H1 (cell line): ENCODE results near the gene RNPS1.

Source experiments
- EGR1 ChIP-seq: IDR thresholded peaks from 2 replicates; pipeline ENCODE4 v1.6.1; 2011; ENCODE audit warnings: low read depth, low read length, borderline replicate concordance
- HDAC6 ChIP-seq: IDR thresholded peaks from one replicate; pipeline ENCODE4 v1.7.1; 2012; ENCODE audit warnings: low read depth, mild to moderate bottlenecking, inconsistent platforms, low read length, moderate library complexity
- POLR2A ChIP-seq, 2 experiments: IDR thresholded peaks; 1 replicate in 1 of 2; 2 replicates in 1 of 2; pipeline ENCODE4 v1.6.1; 2011; ENCODE audit warnings: low read depth in 2 of 2, low read length in 2 of 2, mild to moderate bottlenecking in 2 of 2; ENCODE audit errors: control extremely low read depth in 1 of 2
- RFX5 ChIP-seq: IDR thresholded peaks from 2 replicates; pipeline ENCODE4 v1.6.1; 2011; ENCODE audit warnings: low read depth, low read length, improper control_type of control experiment, borderline replicate concordance
- SRF ChIP-seq: IDR thresholded peaks from 2 replicates; pipeline ENCODE4 v1.6.1; 2011; ENCODE audit warnings: mild to moderate bottlenecking, low read depth, low read length, moderate library complexity
- SUZ12 ChIP-seq: fragments of 200-600 bp; sonication (generic); IDR thresholded peaks from 2 replicates; pipeline ENCODE4 v1.6.1; 2012; ENCODE audit warnings: mild to moderate bottlenecking, inconsistent platforms, low read length, moderate library complexity, mixed read lengths
- TF ChIP-seq, protein P1 (sequence below), 3 experiments: IDR thresholded peaks; 1 replicate in 2 of 3; 2 replicates in 1 of 3; pipeline versions ENCODE4 v1.5.1 to v1.6.1; 2011; ENCODE audit warnings: low read length in 3 of 3, mild to moderate bottlenecking in 3 of 3, inconsistent platforms in 2 of 3, low read depth in 1 of 3, moderate library complexity in 1 of 3; ENCODE audit not compliant: insufficient read depth in 1 of 3; ENCODE audit errors: control extremely low read depth in 1 of 3

DNA sequence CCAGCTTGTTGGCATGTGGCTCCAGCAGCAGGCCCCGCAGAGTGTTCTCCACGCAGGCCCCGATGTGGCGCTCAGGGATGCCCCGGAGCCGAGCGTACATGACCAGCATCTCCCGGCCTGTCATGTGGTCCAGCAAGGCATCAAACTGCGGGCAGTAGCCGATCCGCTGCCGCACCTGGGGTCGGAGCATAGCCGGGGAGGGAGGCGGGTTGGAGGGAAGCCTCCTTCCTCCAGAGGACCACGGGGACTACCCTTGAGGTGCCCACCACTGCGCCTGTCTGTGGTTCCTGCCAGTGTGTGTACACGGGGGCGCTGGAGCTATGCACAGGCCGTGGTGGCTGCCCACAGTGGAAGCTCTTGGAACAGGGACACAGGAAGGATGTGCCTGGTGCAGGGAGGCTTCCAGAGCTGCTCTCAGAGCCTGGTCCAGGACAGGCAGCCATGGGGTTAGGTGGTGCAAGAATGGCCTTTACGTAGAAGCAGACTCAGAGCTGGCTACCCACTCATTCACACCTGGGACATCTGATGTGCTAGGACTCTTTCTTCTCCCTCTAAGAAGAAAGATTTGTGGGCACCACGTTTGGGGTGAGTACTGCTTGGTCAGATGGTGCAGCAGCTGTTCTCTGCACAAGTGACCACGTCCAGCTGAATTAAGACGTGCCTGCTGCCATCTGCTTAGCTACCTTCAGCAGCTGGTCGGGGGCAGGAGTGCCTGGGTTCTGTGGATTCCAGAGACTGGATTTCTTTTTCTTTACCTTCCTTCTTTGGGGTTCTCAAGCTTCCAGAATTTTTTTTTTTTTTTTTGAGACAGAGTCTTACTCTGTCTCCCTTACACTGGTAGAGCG lies 11.3 kb upstream of the RNPS1 start:
- TF ChIP-seq POLR2A (IDR thresholded peaks at IDR 0.05; ENCODE audit: control extremely low read depth in 1 of 2, low read depth in 2 of 2, low read length in 2 of 2), result no peak
- no peak for TF ChIP-seq EGR1
- TF ChIP-seq HDAC6, result no peak
- TF ChIP-seq, protein P1, sequence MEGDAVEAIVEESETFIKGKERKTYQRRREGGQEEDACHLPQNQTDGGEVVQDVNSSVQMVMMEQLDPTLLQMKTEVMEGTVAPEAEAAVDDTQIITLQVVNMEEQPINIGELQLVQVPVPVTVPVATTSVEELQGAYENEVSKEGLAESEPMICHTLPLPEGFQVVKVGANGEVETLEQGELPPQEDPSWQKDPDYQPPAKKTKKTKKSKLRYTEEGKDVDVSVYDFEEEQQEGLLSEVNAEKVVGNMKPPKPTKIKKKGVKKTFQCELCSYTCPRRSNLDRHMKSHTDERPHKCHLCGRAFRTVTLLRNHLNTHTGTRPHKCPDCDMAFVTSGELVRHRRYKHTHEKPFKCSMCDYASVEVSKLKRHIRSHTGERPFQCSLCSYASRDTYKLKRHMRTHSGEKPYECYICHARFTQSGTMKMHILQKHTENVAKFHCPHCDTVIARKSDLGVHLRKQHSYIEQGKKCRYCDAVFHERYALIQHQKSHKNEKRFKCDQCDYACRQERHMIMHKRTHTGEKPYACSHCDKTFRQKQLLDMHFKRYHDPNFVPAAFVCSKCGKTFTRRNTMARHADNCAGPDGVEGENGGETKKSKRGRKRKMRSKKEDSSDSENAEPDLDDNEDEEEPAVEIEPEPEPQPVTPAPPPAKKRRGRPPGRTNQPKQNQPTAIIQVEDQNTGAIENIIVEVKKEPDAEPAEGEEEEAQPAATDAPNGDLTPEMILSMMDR (IDR thresholded peaks at IDR 0.05; ENCODE audit: control extremely low read depth in 1 of 3, insufficient read depth in 1 of 3, low read depth in 1 of 3, low read length in 3 of 3), result no peak
- no peak for TF ChIP-seq SUZ12
- TF ChIP-seq SRF, result no peak
- no peak for TF ChIP-seq RFX5
